Colonic mucosa (tissue), 4 donors: ENCODE results near the gene GSX1. TPM values are rescaled to one million over a fixed set of nuclear protein-coding genes. Genes with fewer than 3 reads are reported as not detected.

ENCODE experiments used
- DNase-seq: peaks from one replicate; pipeline ENCODE4 v3.0.0-alpha.2; 2020
- H3K27ac ChIP-seq: fragments of 200-600 bp; one replicate; pipeline ENCODE4 v1.8.0; 2021
- H3K27me3 ChIP-seq: fragments of 200-600 bp; one replicate; pipeline ENCODE4 v1.8.0; 2021
- H3K36me3 ChIP-seq: fragments of 200-600 bp; one replicate; pipeline ENCODE4 v1.8.0; 2021
- H3K4me1 ChIP-seq: fragments of 200-600 bp; one replicate; pipeline ENCODE4 v1.8.0; 2021; ENCODE audit warnings: mild to moderate bottlenecking
- H3K4me3 ChIP-seq: fragments of 200-600 bp; one replicate; pipeline ENCODE4 v1.8.0; 2021
- H3K9ac ChIP-seq, 2 donors: one replicate each; pipeline ENCODE4 v1.7.0; 2013; ENCODE audit warnings: control low read depth in 2 of 2, low read depth in 2 of 2, low read length in 2 of 2
- H3K9me3 ChIP-seq: fragments of 200-600 bp; one replicate; pipeline ENCODE4 v1.8.0; 2021
- intact Hi-C: fragments of 100-400 bp; cut with DNase I; formaldehyde crosslinking; loops from one replicate; pipeline ENCODE4 v1.14.1; 2022
- total RNA-seq, 2 donors: library from RNA; stranded (reverse); fragmentation: NEBNext Ultra II Directional in 1 of 2; extraction: Animal tissue kit (Norgen Biotek cat#: 25700) in 1 of 2; gene quantifications; one replicate each; pipeline ENCODE4 v1.2.1, GENCODE V29; 2021
- TF ChIP-seq, protein P1 (sequence below): fragments of 200-600 bp; IDR thresholded peaks from one replicate; pipeline ENCODE4 v1.8.0; 2022; ENCODE audit warnings: antibody characterized with exemption, mild to moderate bottlenecking
- donor health status: healthy.
- donor health status: DM: no; HTN: no; CAD: no.
- donor health status: DM: no; HTN: no; CAD: no.

Gene GSX1
- total RNA-seq, 2 donors from 2014 or later: not detected

DNA sequence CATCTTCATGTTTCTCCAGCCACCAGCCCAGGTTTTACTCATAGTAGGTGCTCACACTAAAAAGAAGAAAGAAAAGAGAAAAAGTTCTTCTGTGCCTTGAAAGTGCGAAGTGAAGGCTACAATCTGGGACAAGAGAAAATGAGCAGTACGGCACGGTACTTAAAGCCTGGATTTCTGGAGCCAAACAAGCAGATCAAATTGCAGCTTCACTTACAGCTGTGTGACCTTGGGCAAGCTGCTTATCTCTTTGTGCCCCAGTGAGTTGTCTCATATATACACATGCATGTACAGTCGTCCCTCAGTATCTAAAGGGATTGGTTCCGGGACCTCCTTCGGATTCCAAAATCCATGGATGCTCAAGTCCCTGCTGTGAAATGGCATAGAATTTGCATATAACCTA is 41.8 kb downstream of the GSX1 start:
- TF ChIP-seq, protein P1, sequence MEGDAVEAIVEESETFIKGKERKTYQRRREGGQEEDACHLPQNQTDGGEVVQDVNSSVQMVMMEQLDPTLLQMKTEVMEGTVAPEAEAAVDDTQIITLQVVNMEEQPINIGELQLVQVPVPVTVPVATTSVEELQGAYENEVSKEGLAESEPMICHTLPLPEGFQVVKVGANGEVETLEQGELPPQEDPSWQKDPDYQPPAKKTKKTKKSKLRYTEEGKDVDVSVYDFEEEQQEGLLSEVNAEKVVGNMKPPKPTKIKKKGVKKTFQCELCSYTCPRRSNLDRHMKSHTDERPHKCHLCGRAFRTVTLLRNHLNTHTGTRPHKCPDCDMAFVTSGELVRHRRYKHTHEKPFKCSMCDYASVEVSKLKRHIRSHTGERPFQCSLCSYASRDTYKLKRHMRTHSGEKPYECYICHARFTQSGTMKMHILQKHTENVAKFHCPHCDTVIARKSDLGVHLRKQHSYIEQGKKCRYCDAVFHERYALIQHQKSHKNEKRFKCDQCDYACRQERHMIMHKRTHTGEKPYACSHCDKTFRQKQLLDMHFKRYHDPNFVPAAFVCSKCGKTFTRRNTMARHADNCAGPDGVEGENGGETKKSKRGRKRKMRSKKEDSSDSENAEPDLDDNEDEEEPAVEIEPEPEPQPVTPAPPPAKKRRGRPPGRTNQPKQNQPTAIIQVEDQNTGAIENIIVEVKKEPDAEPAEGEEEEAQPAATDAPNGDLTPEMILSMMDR: no peak
- Histone ChIP-seq H3K27ac (no peak overlapping the region), H3K4me1 (no peaks in the 10 kb centered on the region), H3K9me3 (no peaks in the 10 kb centered on the region), H3K36me3 (no peaks in the 10 kb centered on the region), H3K9ac (no peak overlapping the region), H3K4me3 (no peak overlapping the region), H3K27me3 (no peaks in the 10 kb centered on the region)
- intact Hi-C loops: loop anchor here (5.0 kb wide), 1 partner anchor 118 kb away; no protein-coding TSS in a partner anchor
- no peak for DNase-seq

DNA sequence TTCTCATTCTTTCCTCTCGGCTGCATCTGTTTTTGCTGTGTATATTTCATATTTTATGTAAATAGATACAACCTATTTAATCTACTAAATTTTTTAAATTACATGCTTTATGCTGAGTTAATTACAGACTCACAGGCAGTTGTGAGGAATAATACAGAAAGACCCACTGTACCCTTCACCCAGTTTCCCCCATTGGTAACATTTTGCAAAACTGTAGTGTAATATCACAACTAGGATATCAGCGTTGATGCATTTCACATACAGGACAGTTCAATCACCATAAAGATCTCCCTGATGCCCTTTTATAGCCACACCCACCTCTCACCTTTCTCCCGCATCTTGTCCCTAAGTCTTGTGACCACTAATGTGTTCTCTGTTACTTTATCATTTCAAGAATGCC is 43.5 kb downstream of the GSX1 start:
- Histone ChIP-seq H3K36me3 (no peaks in the 10 kb centered on the region), H3K27ac (no peak overlapping the region), H3K27me3 (no peaks in the 10 kb centered on the region), H3K4me3 (no peak overlapping the region), H3K9ac (no peak overlapping the region), H3K9me3 (no peaks in the 10 kb centered on the region), H3K4me1 (no peaks in the 10 kb centered on the region)
- intact Hi-C loops: no loop called here
- no peak for DNase-seq
- TF ChIP-seq, protein P1: no peak

DNA sequence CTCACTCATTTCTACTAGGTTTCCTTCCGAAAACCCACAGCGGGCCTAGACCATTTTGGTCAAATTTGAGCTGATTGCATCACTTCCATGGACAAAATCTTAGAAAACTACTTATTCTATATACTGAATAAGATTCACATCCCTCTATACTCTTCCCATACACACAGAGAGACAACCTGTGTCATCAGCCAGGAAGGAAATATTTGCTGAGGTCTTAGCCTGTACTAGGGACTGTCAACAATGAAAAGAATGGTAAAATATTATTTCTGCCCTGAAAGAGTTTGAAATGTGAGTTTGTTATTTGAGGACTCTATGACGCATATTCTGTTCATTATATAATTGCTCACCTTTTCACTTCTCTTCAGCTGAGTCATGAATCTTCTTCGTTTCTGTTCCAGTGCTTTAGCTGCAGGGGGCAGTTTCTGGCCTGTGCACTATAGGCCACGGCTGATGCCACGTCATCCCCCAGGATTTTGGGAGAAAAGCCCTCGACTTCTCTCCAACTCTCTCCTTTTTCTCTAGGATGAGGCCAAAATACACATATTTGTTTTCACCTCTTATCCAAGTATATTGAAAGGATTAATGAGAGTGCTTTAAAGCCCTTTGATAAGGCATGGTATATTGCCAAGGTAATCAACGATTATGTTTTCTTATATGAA is 47.7 kb downstream of the GSX1 start:
- no peak overlapping the region for H3K27ac ChIP-seq
- no peaks in the 10 kb centered on the region for H3K4me1 ChIP-seq
- no peaks in the 10 kb centered on the region for H3K27me3 ChIP-seq
- H3K9me3 ChIP-seq: no peaks in the 10 kb centered on the region
- TF ChIP-seq, protein P1: no peak
- intact Hi-C loops: no loop called here
- DNase-seq: no peak
- no peak overlapping the region for H3K9ac ChIP-seq
- H3K36me3 ChIP-seq: no peaks in the 10 kb centered on the region
- H3K4me3 ChIP-seq: no peak overlapping the region

DNA sequence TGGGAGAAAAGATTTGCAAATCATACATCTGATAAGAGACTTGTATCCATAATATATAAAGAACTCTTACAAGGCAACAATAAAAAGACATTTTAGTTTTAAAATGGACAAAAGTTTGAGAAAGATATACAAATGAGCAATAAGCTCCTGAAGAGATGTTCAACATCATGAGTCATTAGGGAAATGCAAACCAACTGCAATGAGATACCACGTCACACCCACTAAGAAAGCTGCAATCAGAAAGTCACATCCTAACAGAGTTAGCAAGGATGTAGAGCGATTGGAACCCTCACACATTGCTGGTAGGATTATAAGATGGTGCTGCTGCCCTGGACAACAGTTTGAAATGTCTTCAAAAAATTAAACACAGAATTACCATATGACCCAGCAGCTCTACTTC is 50.3 kb downstream of the GSX1 start:
- no peak overlapping the region for H3K27ac ChIP-seq
- no peak for DNase-seq
- no peaks in the 10 kb centered on the region for H3K36me3 ChIP-seq
- H3K9ac ChIP-seq: no peak overlapping the region
- no peaks in the 10 kb centered on the region for H3K9me3 ChIP-seq
- H3K27me3 ChIP-seq: no peaks in the 10 kb centered on the region
- intact Hi-C loops: no loop called here
- H3K4me1 ChIP-seq: no peaks in the 10 kb centered on the region
- TF ChIP-seq, protein P1: no peak
- H3K4me3 ChIP-seq: no peak overlapping the region

Other genes with a start within 250 kb of the GSX1 start
- gene LNX2, start 172.0 kb upstream of the GSX1 start, total RNA-seq: 10 to 100 TPM; 22.4 to 30.3 TPM
- gene POLR1D, start 170.6 kb upstream of the GSX1 start, total RNA-seq: 100 to 1,000 TPM; 123 to 124 TPM
- under 1 TPM; 0.35 to 0.54 TPM for gene PDX1, start 127.5 kb downstream of the GSX1 start, total RNA-seq
- gene CDX2, start 176.8 kb downstream of the GSX1 start, total RNA-seq: 100 to 1,000 TPM; 271 to 391 TPM
- gene URAD, start 196.2 kb downstream of the GSX1 start, total RNA-seq: 10 to 100 TPM; 26.9 to 40.7 TPM